Stimulated activated CD8-positive, alpha-beta memory T cell treated with anti-CD3 and anti-CD28 coated beads, Interleukin-12 subunit alpha, Interleukin-12 subunit beta, amount 100 ng/mL, for 24 hours (primary cell): ENCODE results near the gene KIF15.
"Not testable (repeated sequence)": the region's sequence is repeated elsewhere in the genome, so short reads cannot be mapped to it uniquely, and the experiment has no call there.

ENCODE experiments used
- DNase-seq: peaks from one replicate; pipeline ENCODE4 v3.0.0-alpha.2; 2020; ENCODE audit errors: extremely low read depth

Gene KIF15, protein sequence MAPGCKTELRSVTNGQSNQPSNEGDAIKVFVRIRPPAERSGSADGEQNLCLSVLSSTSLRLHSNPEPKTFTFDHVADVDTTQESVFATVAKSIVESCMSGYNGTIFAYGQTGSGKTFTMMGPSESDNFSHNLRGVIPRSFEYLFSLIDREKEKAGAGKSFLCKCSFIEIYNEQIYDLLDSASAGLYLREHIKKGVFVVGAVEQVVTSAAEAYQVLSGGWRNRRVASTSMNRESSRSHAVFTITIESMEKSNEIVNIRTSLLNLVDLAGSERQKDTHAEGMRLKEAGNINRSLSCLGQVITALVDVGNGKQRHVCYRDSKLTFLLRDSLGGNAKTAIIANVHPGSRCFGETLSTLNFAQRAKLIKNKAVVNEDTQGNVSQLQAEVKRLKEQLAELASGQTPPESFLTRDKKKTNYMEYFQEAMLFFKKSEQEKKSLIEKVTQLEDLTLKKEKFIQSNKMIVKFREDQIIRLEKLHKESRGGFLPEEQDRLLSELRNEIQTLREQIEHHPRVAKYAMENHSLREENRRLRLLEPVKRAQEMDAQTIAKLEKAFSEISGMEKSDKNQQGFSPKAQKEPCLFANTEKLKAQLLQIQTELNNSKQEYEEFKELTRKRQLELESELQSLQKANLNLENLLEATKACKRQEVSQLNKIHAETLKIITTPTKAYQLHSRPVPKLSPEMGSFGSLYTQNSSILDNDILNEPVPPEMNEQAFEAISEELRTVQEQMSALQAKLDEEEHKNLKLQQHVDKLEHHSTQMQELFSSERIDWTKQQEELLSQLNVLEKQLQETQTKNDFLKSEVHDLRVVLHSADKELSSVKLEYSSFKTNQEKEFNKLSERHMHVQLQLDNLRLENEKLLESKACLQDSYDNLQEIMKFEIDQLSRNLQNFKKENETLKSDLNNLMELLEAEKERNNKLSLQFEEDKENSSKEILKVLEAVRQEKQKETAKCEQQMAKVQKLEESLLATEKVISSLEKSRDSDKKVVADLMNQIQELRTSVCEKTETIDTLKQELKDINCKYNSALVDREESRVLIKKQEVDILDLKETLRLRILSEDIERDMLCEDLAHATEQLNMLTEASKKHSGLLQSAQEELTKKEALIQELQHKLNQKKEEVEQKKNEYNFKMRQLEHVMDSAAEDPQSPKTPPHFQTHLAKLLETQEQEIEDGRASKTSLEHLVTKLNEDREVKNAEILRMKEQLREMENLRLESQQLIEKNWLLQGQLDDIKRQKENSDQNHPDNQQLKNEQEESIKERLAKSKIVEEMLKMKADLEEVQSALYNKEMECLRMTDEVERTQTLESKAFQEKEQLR (N-terminal part only)

DNA sequence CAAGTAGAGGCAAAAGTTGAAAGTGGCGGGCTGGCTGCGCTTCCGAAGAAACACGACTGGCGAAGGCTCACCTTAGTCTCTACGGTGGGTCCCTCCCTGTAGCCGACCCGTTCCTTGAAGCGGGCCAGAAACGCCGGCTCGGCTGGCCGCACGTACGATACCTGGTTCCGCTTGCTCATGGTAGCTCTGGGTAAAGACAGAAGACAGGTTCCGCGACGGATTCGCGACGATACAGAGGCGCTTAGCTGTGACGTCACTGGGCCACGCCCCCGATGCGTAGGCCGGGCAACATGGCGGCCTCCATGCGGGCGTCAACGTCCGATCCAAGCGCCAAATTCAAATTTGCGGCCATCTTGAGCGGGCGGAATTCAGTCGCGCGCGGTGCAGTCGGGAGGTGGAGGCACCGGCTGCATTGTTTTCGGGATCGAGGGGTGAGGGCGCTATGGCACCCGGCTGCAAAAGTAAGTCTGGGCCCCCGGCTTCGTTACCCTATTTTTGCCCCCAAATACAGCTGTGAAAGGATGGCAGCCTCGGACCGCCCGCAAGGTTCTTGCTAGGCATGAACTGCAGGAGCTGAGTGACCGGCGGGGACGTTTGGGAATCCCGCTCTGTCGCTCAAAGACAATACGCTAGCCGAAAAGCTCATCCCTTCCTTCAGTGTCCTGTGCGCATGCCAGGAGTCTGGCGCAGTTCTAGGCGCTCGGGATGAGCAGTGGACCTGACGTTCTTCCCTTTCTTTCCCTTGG, at the start of gene KIF15, which contains the start of gene KIAA1143:
TSS of gene KIF15 (plus strand) at position 371 of the 746 bp plus-strand sequence. CDS start at position 443, 72 bp downstream.
TSS of gene KIAA1143 (minus strand) at position 196 of the 746 bp plus-strand sequence. CDS start at position 179, 17 bp downstream.
- peak; percentile 99 for DNase-seq

DNA sequence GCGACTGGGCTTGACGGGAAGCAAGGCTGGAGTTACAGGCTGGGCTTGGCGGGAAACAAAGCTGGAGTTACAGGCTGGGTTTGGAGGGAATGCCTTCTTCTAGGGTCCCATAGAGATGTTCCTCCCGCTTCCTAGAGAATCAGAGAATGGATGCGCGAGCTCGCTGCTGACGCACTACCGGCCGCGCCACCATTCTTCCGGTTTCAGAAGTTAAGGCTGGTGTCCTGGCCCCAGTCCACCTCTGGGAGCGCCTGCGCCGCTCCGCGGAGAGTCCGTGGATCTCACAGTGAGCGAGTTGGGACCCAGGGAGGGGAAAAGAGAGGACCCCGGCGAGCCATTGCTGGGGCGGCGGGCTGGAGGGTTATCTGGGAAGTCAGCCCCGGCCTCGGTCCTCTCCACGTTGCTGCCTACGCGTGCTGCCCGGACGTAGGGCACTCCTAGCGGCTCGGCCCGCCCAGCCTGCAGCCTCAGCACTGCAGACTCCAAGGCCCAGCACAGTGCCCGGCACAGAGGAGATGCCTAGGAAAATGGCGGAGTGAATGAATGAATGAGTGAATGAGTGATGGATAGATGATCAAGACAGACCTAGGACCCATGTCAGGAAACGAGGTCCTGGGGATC, 49.0 kb upstream of the KIF15 start, which contains the start of gene ZNF502:
TSS of gene ZNF502 (plus strand) at position 206 of the 621 bp plus-strand sequence. CDS start 7,602 bp downstream, outside the sequence.
- DNase-seq, result peak; percentile 45

DNA sequence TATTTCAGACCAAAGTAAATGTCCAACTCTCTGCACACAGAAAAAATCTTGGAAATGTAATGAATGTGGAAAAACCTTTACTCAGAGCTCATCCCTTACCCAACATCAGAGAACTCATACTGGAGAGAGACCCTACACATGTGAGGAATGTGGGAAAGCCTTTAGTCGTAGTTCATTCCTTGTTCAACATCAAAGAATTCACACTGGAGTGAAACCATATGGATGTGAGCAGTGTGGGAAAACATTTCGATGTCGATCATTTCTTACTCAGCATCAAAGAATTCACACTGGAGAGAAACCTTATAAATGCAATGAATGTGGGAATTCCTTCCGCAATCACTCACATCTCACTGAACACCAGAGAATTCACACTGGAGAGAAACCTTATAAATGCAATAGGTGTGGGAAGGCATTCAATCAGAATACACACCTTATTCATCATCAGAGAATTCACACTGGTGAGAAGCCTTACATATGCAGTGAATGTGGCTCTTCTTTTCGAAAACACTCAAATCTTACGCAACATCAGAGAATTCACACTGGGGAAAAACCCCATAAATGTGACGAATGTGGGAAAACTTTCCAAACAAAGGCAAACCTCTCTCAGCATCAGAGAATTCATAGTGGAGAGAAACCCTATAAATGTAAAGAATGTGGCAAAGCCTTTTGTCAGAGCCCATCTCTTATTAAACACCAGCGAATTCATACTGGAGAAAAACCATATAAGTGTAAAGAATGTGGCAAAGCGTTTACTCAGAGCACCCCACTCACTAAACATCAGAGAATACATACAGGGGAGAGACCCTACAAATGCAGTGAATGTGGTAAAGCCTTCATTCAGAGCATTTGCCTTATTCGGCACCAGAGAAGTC, 40.1 kb upstream of the KIF15 start:
- no peak for DNase-seq

DNA sequence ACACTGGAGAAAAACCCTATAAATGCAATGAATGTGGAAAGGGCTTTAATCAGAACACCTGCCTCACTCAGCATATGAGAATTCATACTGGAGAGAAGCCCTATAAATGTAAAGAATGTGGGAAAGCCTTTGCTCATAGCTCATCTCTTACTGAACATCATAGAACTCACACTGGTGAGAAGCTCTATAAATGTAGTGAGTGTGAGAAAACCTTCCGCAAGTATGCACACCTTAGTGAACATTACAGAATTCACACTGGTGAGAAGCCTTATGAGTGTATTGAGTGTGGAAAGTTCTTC, 39.5 kb upstream of the KIF15 start:
- DNase-seq, result no peak

DNA sequence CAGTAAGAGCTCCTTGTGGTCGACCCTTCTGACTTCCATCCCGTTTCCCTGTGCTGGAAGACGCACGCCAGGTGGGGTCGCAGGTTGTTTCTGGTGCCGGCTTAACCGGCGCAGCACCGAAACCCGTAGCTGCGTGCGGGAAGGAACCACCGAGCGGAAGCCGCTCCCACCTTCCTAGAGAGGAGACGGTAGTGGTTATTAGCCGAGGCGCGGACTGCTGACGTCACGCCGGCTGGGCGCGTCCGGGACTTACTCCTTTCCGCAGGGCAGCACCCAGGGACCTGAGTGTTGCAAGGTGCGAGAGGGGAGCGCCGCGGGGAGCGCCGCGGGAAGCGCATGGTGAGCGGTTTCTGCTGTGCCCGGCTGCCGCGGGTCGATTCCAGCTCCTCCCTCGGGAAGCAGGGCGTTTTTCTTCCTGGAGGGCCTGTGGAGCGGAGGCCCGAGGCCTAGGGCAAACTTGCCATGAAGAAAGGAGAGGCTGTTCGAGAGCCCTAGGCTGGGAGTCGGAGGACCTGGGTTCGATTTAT, 32.1 kb upstream of the KIF15 start, which contains the start of gene ZNF501:
TSS of gene ZNF501 (plus strand) at position 252 of the 527 bp plus-strand sequence. CDS start 4,787 bp downstream, outside the sequence.
- DNase-seq, result peak; percentile 72

DNA sequence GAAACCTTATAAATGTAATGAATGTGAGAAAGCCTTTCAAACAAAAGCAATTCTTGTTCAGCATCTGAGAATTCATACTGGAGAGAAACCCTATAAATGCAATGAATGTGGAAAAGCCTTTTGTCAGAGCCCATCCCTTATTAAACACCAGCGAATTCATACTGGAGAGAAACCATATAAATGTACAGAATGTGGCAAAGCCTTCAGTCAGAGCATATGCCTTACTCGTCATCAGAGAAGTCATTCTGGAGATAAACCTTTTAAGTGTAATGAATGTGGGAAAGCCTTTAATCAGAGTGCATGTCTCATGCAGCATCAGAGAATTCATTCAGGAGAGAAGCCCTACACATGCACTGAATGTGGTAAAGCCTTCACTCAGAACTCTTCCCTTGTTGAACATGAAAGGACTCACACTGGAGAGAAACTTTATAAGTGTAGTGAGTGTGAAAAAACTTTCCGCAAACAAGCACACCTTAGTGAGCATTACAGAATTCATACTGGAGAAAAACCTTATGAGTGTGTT, 26.9 kb upstream of the KIF15 start:
- no peak for DNase-seq

DNA sequence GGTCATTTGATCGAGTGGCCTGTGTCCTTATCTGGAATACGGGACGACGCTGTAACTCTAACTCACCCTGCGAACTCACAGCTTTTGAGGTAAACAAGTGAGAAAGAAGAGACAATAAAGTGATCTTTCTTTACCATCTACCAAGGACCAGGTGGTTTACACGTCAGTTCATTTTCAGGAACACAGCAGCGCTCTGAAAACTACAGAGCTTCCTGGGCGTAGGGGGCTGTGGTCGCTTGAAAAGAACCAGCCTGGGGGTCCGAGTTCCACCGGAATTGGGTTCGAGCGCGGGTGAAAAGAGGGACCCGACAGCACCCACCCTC, 532 bp upstream of the KIF15 start:
- no peak for DNase-seq

DNA sequence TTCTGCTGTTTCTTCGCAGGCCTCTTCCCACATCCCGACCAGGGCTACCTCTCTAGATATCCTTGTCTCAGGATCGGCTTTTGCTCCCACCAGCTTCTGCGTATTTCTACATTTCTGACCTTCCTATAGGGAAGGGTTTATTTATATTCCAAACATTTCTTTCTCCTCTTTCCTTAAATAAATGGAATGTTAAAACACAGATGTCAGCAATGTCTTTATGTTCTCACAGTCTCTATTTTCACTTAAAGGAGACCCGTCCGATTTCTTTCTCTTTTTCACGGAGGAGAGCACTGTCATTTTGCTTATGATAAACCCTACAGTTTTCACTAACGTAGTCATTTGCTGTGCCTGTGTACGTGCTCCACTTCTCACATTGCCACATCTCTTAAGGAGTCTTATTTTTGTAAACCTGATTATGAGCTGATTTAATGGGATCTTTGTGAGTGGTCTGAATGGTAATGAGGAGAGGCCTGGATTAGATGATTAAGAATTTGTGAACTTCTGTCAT, 630 bp downstream of the KIF15 start:
- no peak for DNase-seq

DNA sequence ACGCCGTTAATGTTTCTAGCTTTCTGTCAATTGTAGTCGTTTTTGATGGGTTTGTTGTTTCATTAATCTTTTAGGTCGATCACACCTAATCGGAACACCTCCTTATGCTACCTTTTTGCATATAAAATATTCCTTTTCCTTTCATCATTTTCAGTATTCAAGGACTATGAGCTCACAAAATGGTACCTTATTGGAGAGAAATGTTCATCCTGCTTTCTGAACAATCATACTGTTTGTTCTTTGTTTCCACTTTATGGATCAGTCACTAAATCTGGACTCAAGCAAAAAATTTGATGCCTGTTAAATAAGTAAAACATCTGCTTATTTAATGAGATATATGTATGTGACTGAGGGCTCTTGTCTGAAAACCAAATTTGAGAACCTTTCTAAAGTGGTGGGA, 1.1 kb downstream of the KIF15 start:
- DNase-seq, result no peak

DNA sequence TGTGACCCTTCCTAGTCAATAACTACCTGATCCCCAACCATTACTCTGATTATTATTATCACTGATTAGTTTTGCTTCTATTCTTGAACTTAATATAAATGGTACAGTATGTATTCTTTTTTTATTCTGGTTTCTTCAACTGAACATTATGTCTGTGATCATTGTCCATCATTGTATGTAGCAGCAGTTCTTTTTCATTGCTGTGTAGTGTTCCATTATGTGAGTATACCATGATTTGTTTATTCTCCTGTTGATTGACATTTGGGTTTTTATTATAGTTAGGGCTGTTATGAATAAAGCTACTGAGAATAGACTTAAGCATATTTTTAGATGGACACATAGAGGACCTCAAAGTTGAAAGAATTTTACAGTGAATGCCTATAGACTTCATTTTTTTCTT, 2.7 kb downstream of the KIF15 start:
- no peak for DNase-seq

DNA sequence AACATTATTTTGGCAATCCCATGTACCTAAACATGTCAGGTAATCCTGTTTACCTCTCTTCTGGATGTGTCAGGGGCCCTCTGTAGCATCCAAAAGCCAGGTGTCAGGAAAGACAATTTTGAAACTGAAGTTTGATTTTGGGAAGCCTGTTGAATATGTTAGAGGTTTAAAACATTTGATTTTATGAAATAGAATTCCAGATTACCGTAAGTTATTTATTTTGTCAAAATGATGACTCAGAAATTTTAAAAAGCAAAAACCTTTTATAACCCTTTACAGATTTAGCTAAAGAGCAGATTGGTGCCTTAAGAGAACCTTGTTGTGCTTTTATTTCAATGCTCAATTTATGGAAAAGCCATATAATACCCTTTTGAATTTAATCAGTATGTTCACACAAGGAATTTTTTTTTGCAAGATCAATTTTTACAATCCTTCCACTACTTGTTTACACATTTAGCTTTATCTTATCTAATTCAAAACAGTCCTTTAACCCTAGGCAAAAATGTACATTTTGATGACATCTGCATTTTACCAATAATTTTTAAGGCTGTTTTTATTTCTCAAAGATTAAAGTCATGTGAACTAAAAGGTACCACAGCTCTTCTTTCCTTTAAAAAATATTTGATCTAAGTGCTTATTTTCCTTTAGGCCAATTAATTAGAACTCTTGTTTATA, 10.0 kb downstream of the KIF15 start:
- DNase-seq, result no peak

DNA sequence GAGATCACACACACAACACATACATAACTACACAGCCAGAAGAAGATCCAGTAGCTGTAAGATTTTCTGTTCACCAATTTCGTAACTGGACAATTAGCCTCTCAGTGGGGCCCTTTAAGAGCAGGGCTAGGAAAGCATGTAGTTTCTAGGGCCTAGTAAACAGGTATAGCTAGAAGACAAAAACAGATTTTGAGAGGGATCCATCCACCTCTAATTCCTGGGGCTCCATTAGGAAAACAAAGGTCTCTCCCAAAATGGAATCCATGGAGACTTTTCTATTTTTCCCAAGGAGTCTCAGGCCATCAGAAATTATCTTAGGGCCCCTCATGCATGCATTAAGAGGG, 10.5 kb downstream of the KIF15 start:
- no peak for DNase-seq

DNA sequence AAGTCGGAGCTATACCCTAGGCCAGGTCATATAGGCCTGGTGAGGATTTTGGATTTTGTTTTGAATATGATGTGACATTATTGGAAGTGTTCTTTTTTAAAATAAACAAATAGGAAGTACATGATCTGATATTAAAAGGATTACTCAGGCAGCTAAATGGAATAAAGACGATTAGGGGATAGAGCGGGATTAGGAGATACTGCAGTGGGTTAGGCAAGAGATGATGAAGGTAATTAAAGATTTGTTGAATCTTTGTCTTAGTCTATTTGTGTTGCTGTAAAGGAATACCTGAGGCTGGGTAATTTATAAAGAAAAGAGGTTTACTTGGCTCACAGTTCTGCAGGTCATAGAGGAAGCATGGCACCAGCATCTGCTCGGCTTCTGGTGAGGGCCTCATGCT, 21.3 kb downstream of the KIF15 start:
- no peak for DNase-seq

DNA sequence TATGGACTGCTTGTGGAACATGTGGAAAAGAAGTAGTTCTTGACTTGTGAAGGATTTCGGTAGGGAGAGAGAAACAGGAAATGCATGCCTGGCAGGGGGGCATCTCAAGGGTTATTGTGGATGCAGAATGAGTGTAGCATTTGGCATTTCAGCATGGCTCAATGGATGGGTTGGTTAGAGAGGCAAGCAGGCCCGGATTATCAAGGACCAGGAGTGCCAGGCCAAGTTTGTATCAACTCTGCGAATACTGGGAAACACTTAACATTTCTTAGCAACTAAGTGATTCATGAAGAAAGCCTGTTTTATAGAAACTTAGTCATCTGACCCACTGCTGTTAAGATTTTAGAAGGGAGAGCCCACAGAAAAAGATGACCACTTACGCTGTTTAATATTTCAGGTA, 33.6 kb downstream of the KIF15 start:
- DNase-seq, result no peak

DNA sequence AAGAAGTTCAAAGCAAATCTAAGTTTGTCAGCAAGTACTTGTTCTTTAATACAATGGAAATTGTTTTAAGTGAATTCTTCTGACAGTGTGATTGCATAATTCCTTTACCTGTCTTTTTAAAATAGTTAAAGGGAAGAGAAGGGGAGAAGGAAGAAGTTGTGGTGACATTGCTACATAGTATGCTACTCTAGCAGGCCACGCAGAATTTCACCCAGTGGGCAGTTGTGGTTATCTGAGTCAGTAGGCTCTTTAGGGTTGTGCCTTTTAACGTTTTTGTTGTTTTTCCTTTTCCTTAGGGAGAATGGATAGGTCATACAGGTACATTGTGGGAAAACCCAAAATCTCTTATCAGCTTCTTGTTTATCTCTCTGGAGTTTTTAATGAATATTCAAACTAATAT, 40.4 kb downstream of the KIF15 start:
- DNase-seq, result no peak

DNA sequence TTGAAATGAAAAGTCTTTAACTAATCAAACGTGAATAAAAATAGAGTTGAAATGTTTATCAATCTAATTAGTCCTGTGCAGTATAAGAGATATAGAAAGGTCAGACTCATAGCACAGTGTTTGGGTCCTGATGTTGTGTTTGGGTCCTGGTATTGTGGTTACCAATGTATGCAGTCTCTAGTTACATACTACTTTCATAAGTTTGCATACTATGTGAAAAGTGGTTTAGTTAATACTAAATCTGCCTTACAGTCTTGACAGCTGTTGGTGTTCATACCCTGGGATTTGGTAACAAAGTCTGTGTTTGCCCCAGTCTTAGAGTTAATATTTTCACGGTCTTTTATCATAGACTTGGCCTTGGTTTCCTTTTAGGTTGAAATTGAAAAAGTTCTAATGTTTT, 41.7 kb downstream of the KIF15 start:
- DNase-seq, result no peak

DNA sequence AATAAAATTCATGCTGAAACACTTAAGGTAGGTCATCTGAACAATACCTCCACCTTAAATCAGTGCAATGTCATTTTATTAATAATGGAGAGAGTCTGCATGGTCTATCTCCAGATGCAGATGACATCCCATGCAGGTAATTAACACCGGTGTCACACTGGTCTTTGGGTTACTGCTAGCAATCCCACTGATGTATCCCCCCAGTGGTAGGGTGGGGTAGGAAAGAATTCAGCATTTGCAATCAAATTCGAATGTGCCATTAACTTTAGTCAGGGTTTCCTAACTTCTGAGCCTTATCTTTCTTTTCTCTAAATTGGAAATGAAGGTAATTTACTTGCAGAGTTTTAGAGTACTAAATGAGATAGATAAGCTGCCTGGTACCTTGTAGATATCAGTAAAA, 44.4 kb downstream of the KIF15 start:
- no peak for DNase-seq

DNA sequence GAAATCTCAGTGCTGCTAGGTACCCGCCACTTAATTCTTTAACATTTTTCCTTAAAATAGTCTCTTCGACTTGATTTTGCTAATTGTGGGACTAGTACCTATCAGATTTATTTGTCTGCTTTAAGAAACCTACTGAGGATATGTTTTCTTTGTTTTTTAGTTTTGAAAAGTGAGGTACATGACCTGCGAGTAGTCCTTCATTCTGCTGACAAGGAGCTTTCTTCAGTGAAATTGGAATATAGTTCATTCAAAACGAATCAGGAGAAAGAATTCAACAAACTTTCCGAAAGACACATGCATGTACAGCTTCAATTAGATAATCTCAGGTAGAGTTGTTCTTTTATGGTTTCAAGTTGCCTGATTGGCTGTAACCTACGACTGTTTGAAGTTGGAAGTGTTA, 53.2 kb downstream of the KIF15 start:
- DNase-seq, result no peak

DNA sequence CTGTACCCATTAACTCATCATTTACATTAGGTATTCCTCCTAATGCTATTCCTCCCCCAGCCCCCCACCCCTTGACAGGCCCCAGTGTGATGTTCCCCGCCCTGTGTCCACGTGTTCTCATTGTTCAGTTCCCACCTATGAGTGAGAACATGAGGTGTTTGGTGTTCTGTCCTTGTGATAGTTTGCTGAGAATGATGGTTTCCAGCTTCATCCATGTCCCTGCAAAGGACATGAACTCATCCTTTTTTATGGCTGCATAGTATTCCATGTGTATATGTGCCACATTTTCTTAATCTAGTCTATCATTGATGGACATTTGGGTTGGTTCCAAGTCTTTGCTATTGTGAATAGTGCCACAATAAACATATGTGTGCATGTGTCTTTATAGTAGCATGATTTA, 54.7 kb downstream of the KIF15 start:
- DNase-seq, result not testable (repeated sequence)
